K562 (cell line): ENCODE measurements around the gene PFKP. TPM values are rescaled to one million over a fixed set of nuclear protein-coding genes. Genes with fewer than 3 reads are reported as not detected.
A peak's percentile ranks its signal among the peaks of the same experiment; 100 is the strongest.

ENCODE experiments used
- ARNT ChIP-seq, 2 experiments: fragments of 450-650 bp; IDR thresholded peaks; 2 replicates each; pipeline ENCODE4 v1.6.1; 2016; ENCODE audit warnings: mild to moderate bottlenecking in 1 of 2
- BHLHE40 ChIP-seq: IDR thresholded peaks from 2 replicates; pipeline ENCODE4 v1.6.1; 2011; ENCODE audit warnings: low read length, improper control_type of control experiment
- CBFA2T3 ChIP-seq: fragments of 450-650 bp; IDR thresholded peaks from 2 replicates; pipeline ENCODE4 v1.6.1; 2017
- CCNT2 ChIP-seq: IDR thresholded peaks from 2 replicates; pipeline ENCODE4 v1.6.1; 2011; ENCODE audit warnings: borderline replicate concordance, low read depth, mild to moderate bottlenecking, moderate library complexity, mixed read lengths, low read length; ENCODE audit not compliant: insufficient read length; ENCODE audit errors: extremely low read depth
- JUN ChIP-seq, 2 experiments: sonication (generic) in 1 of 2; formaldehyde crosslinking in 1 of 2; IDR thresholded peaks; 2 replicates each; pipeline versions ENCODE4 v1.6.1 to v1.8.0; 2012 to 2022; ENCODE audit warnings: borderline replicate concordance in 2 of 2, mild to moderate bottlenecking in 2 of 2, improper control_type of control experiment in 1 of 2, low read depth in 1 of 2, low read length in 1 of 2, missing genetic modification reagents in 1 of 2
- MTA1 ChIP-seq: fragments of 450-650 bp; IDR thresholded peaks from 2 replicates; pipeline ENCODE4 v1.6.1; 2017; ENCODE audit warnings: borderline replicate concordance
- NCOR1 ChIP-seq: fragments of 450-650 bp; IDR thresholded peaks from 2 replicates; pipeline ENCODE4 v1.6.1; 2016; ENCODE audit warnings: mild to moderate bottlenecking, moderate library complexity
- NFXL1 ChIP-seq: fragments of 450-650 bp; formaldehyde crosslinking; IDR thresholded peaks from 2 replicates; pipeline ENCODE4 v1.4.0; 2021; ENCODE audit warnings: mild to moderate bottlenecking
- PHB2 ChIP-seq: fragments of 450-650 bp; IDR thresholded peaks from 2 replicates; pipeline ENCODE4 v1.6.1; 2017; ENCODE audit warnings: low read depth
- PKNOX1 ChIP-seq: fragments of 450-650 bp; IDR thresholded peaks from 2 replicates; pipeline ENCODE4 v1.6.1; 2016
- POLR2AphosphoS5 ChIP-seq: IDR thresholded peaks from 2 replicates; pipeline ENCODE4 v1.6.1; 2011; ENCODE audit warnings: mild to moderate bottlenecking, low read depth, low read length, moderate library complexity; ENCODE audit not compliant: control insufficient read depth, insufficient read depth
- RBM25 ChIP-seq: fragments of 200-400 bp; formaldehyde crosslinking; IDR thresholded peaks from 2 replicates; pipeline ENCODE4 v1.6.1; 2018; ENCODE audit warnings: low read length, low read depth, moderate library complexity; ENCODE audit not compliant: severe bottlenecking
- SOX6 ChIP-seq: fragments of 450-650 bp; IDR thresholded peaks from 2 replicates; pipeline ENCODE4 v1.6.1; 2014; ENCODE audit warnings: mild to moderate bottlenecking
- UBTF ChIP-seq, 2 experiments: IDR thresholded peaks; 2 replicates each; pipeline ENCODE4 v1.6.1; 2012; ENCODE audit warnings: improper control_type of control experiment in 2 of 2, low read depth in 2 of 2, low read length in 2 of 2, borderline replicate concordance in 1 of 2
- USF2 ChIP-seq: sonication (generic); formaldehyde crosslinking; IDR thresholded peaks from 2 replicates; pipeline ENCODE4 v1.5.0; 2020; ENCODE audit warnings: missing genetic modification reagents
- ZBED1 ChIP-seq: IDR thresholded peaks from 2 replicates; pipeline ENCODE4 v1.6.1; 2014
- ZNF592 ChIP-seq: fragments of 450-650 bp; IDR thresholded peaks from 2 replicates; pipeline ENCODE4 v1.6.1; 2017; ENCODE audit warnings: antibody characterized with exemption, mild to moderate bottlenecking
- ZNF764 ChIP-seq: fragments of 250-450 bp; sonication (Bioruptor Pico); IDR thresholded peaks from 2 replicates; pipeline ENCODE4 v1.4.0; 2020; ENCODE audit warnings: low read depth, mild to moderate bottlenecking, moderate library complexity
- polyA plus RNA-seq, 8 experiments: library from polyadenylated mRNA; depleted of rRNA in 4 of 8; stranded (reverse) in 5 of 8; unstranded in 3 of 8; fragments of >200 nt; fragmentation: Nextera tagmentation in 2 of 8; fragmentation: Illumina TruSeq in 1 of 8; extraction: Ambion mirVana in 2 of 8; extraction: Trizol in 1 of 8; gene quantifications; 2 replicates each; pipeline versions ENCODE4 v1.2.1 to v1.2.3, GENCODE V29; 2011 to 2014; ENCODE audit warnings: inconsistent platforms in 1 of 8, missing spikeins in 1 of 8
- total RNA-seq, 7 experiments: library from RNA; depleted of rRNA in 6 of 7; stranded (reverse); fragments of >200 nt in 6 of 7; fragmentation: Illumina TruSeq in 2 of 7; extraction: Trizol in 2 of 7; gene quantifications; 2 replicates each; pipeline versions ENCODE4 v1.2.1 to v1.2.3, GENCODE V29; 2011 to 2021; ENCODE audit warnings: low replicate concordance in 1 of 7

Gene PFKP
- total and polyA plus RNA-seq, 9 of the 15 experiments (the other 6 are each of a cell fraction or from before 2014, with no cell fraction given): 23.5 to 116 (median 62.1) TPM

GRCh38 chr10:3074145-3074665 lies 6.9 kb downstream of the PFKP start (continued):
- TF ChIP-seq RBM25 (no peak), UBTF (IDR thresholded peaks at IDR 0.05; ENCODE audit: borderline replicate concordance in 1 of 2, low read depth in 2 of 2, low read length in 2 of 2) (0 out of 4 replicates have a peak, but pooled peaks of 1 of the 2 experiments have one; percentile 45), ARNT (IDR thresholded peaks at IDR 0.05) (0 out of 4 replicates have a peak, but pooled peaks of 1 of the 2 experiments have one; percentile 19), NFXL1 (CRISPR knock-in tag) (no peak), SOX6 (0 out of 2 replicates have a peak, but pooled peaks have one; percentile 25), USF2 (peak; percentile 5; the same call in 1 of the 2 replicates), BHLHE40 (peak; percentile 68; the same call in 1 of the 2 replicates), NCOR1 (peak; percentile 91), MTA1 (peak; percentile 16; the same call in 1 of the 2 replicates), JUN (IDR thresholded peaks at IDR 0.05; ENCODE audit: borderline replicate concordance, low read depth, low read length) (no peak), JUN (CRISPR knock-in tag; IDR thresholded peaks at IDR 0.05; ENCODE audit: borderline replicate concordance) (no peak), POLR2AphosphoS5 (no peak; the same call in 1 of the 2 replicates), PHB2 (0 out of 2 replicates have a peak, but pooled peaks have one; percentile 46), ZBED1 (no peak), ZNF592 (peak; percentile 39; the same call in 1 of the 2 replicates), PKNOX1 (peak; percentile 74), ZNF764 (CRISPR knock-in tag) (no peak), CCNT2 (peak; percentile 30), CBFA2T3 (peak; percentile 94)
